ENCODE results near the gene MUL1. TPM values are rescaled to one million over a fixed set of nuclear protein-coding genes. Genes with fewer than 3 reads are reported as not detected.

MUL1 gene
- total RNA-seq, 2 experiments from 2014 or later = 11.9 to 12.0 TPM

GRCh38 chr1:20551945-20552727, 44.2 kb upstream of the MUL1 start, which contains the start of gene FAM43B:
Gene FAM43B (plus strand): TSS chr1:20552573. CDS start chr1:20552974, 401 bp downstream.
- ATAC-seq (peak; percentile 51), DNase-seq (peak; percentile 36)
- POLR2A ChIA-PET = no interaction called here
- peaks cover 32% of the 10 kb centered on the region for H3K27me3 Mint-ChIP-seq
- no peak within 1 kb of the TSS for H3K4me3 Mint-ChIP-seq
- TF ChIP-seq CTCF (IDR thresholded peaks at IDR 0.05) = no peak
- H3K9me3 Mint-ChIP-seq = no peaks in the 10 kb centered on the region
- no peaks in the 10 kb centered on the region for H3K4me1 Mint-ChIP-seq (ENCODE audit: low read depth)
- intact Hi-C loops (cut with micrococcal nuclease) = no loop called here
- no peak within 1 kb of the TSS for H3K27ac Mint-ChIP-seq
- no peaks in the 10 kb centered on the region for H3K36me3 Mint-ChIP-seq (ENCODE audit: low read depth)
- CTCF ChIA-PET = interaction anchor here (2.2 kb wide), 1 partner anchor 81 kb away, joined by 9 read pairs; the partner anchor contains the start of gene PINK1

GRCh38 chr1:20551161-20551560, 43.2 kb upstream of the MUL1 start:
- Mint-ChIP-seq H3K27me3 (peaks cover 36% of the 10 kb centered on the region), H3K9me3 (no peaks in the 10 kb centered on the region), H3K36me3 (ENCODE audit: low read depth) (no peaks in the 10 kb centered on the region), H3K4me1 (ENCODE audit: low read depth) (no peaks in the 10 kb centered on the region), H3K4me3 (no peak overlapping the region), H3K27ac (no peak overlapping the region)
- ATAC-seq (no peak), DNase-seq (no peak)
- POLR2A ChIA-PET = no interaction called here
- intact Hi-C loops (cut with micrococcal nuclease) = no loop called here
- CTCF ChIA-PET = no interaction called here
- TF ChIP-seq CTCF (IDR thresholded peaks at IDR 0.05) = no peak

- CTCF ChIA-PET = no interaction called here
- Mint-ChIP-seq H3K27me3 (peaks cover 28% of the 10 kb centered on the region), H3K4me1 (ENCODE audit: low read depth) (no peaks in the 10 kb centered on the region), H3K9me3 (no peaks in the 10 kb centered on the region), H3K27ac (no peak overlapping the region), H3K36me3 (ENCODE audit: low read depth) (no peaks in the 10 kb centered on the region), H3K4me3 (no peak overlapping the region)
- ATAC-seq (no peak), DNase-seq (no peak)
- no peak for TF ChIP-seq CTCF (IDR thresholded peaks at IDR 0.05)
- POLR2A ChIA-PET = no interaction called here
- intact Hi-C loops (cut with micrococcal nuclease) = no loop called here
Observed at GRCh38 chr1:20546637-20547036, 38.7 kb upstream of the MUL1 start.

DNA sequence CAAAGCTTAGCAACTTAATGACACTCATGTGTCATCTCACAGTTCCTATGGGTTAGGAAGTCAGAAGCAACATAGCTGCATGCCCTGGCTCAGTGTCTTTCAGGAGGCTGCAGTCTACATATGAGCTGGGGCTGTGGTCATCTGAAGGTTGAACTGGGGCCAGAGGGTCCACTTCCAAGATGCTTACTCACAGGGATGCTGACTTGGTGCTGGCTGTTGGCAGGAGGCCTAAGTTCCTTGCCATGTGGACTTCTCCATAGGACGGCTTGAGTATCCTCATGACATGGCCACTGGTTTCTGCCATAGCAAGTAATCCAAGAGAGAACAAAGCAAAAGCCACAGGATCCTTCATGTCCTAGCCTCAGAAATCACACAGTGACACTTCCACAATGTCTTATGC, 32.3 kb upstream of the MUL1 start:
- intact Hi-C loops (cut with micrococcal nuclease) = no loop called here
- H3K4me1 Mint-ChIP-seq (ENCODE audit: low read depth) = no peaks in the 10 kb centered on the region
- DNase-seq (no peak), ATAC-seq (no peak)
- H3K27me3 Mint-ChIP-seq = peaks cover 17% of the 10 kb centered on the region
- no peak for TF ChIP-seq CTCF (IDR thresholded peaks at IDR 0.05)
- ChIA-PET POLR2A (no interaction called here), CTCF (no interaction called here)
- H3K4me3 Mint-ChIP-seq = no peak overlapping the region
- no peaks in the 10 kb centered on the region for H3K9me3 Mint-ChIP-seq
- H3K36me3 Mint-ChIP-seq (ENCODE audit: low read depth) = no peaks in the 10 kb centered on the region
- no peak overlapping the region for H3K27ac Mint-ChIP-seq

GRCh38 chr1:20538760-20539551, 31.0 kb upstream of the MUL1 start:
- H3K27ac Mint-ChIP-seq = no peak overlapping the region
- no peak for TF ChIP-seq CTCF (IDR thresholded peaks at IDR 0.05)
- no peaks in the 10 kb centered on the region for H3K9me3 Mint-ChIP-seq
- no peaks in the 10 kb centered on the region for H3K4me1 Mint-ChIP-seq (ENCODE audit: low read depth)
- intact Hi-C loops (cut with micrococcal nuclease) = no loop called here
- H3K27me3 Mint-ChIP-seq = peaks cover 24% of the 10 kb centered on the region
- H3K36me3 Mint-ChIP-seq (ENCODE audit: low read depth) = no peaks in the 10 kb centered on the region
- POLR2A ChIA-PET = no interaction called here
- H3K4me3 Mint-ChIP-seq = no peak overlapping the region
- DNase-seq = no peak
- ATAC-seq = no peak
- CTCF ChIA-PET = no interaction called here
